Neural crest cell (in vitro differentiated cells): ENCODE results near the gene NELFE. TPM values are rescaled to one million over a fixed set of nuclear protein-coding genes. Genes with fewer than 3 reads are reported as not detected.
A peak's percentile ranks its signal among the peaks of the same experiment; 100 is the strongest.

ENCODE experiments used
- DNase-seq: peaks from one replicate; pipeline ENCODE4 v3.0.0; 2021; ENCODE audit warnings: low read depth, mixed read lengths, low spot score
- H3K27ac Mint-ChIP-seq: one replicate; pipeline ENCODE4 v1.8.0; 2021; ENCODE audit warnings: mild to moderate bottlenecking, mixed read lengths; ENCODE audit not compliant: unreplicated experiment
- H3K27me3 Mint-ChIP-seq: 2 replicates; pipeline ENCODE4 v1.8.0; 2021; ENCODE audit warnings: low read depth, mild to moderate bottlenecking, mixed read lengths
- H3K36me3 Mint-ChIP-seq: 2 replicates; pipeline ENCODE4 v1.8.0; 2021; ENCODE audit warnings: low read depth, mild to moderate bottlenecking, mixed read lengths
- H3K4me1 Mint-ChIP-seq: 2 replicates; pipeline ENCODE4 v1.8.0; 2021; ENCODE audit warnings: mixed read lengths
- H3K4me3 Mint-ChIP-seq: one replicate; pipeline ENCODE4 v1.8.0; 2021; ENCODE audit warnings: mild to moderate bottlenecking, mixed read lengths
- H3K9me3 Mint-ChIP-seq: 2 replicates; pipeline ENCODE4 v1.8.0; 2021; ENCODE audit warnings: mixed read lengths
- CTCF ChIP-seq: fragments of 200-600 bp; sonication (generic); conservative IDR thresholded peaks from 2 replicates; pipeline ENCODE4 v1.5.0; 2021; ENCODE audit warnings: antibody characterized with exemption, mild to moderate bottlenecking
- microRNA-seq: library from miRNA; unstranded; fragments of <30 nt; microRNA quantifications from one replicate; pipeline ENCODE4, GENCODE V29; 2020
- total RNA-seq: library from RNA; stranded (reverse); gene quantifications from 2 replicates; pipeline ENCODE4 v1.2.1, GENCODE V29; 2021

NELFE gene
- total RNA-seq, 1 donor from 2014 or later = 86.1 TPM

GRCh38 chr6:31905041-31905440 lies 53.7 kb downstream of the NELFE start:
- no peaks in the 10 kb centered on the region for H3K36me3 Mint-ChIP-seq
- H3K9me3 Mint-ChIP-seq = no peaks in the 10 kb centered on the region
- H3K4me3 Mint-ChIP-seq = peak overlapping the region; percentile 72

GRCh38 chr6:31903957-31904356 lies 54.8 kb downstream of the NELFE start:
- Mint-ChIP-seq H3K27ac (no peak overlapping the region), H3K4me1 (peaks cover 26% of the 10 kb centered on the region), H3K36me3 (no peaks in the 10 kb centered on the region), H3K4me3 (peak overlapping the region; percentile 55), H3K27me3 (peaks cover 14% of the 10 kb centered on the region), H3K9me3 (no peaks in the 10 kb centered on the region)
- no peak for TF ChIP-seq CTCF
- no peak for DNase-seq

More at GRCh38 chr6:31905041-31905440, 53.7 kb downstream of the NELFE start:
- no peak for TF ChIP-seq CTCF
- H3K27ac Mint-ChIP-seq = no peak overlapping the region
- DNase-seq = no peak
- H3K27me3 Mint-ChIP-seq = peaks cover 14% of the 10 kb centered on the region
- H3K4me1 Mint-ChIP-seq = peaks cover 16% of the 10 kb centered on the region

Small RNA genes lying within 50 kb of the gene (microRNA-seq; reads per million reads assigned to microRNA genes)
- gene MIR1236 = 3.0 reads per million

Other genes with a start within 250 kb of the NELFE start
- gene LY6G6D, start 243.6 kb downstream of the NELFE start, total RNA-seq = not detected in 2 replicates
- 1.2 TPM in 2 replicates for gene LY6G6C, start 237.2 kb downstream of the NELFE start, total RNA-seq
- not detected in 2 replicates for gene MPIG6B, start 235.6 kb downstream of the NELFE start, total RNA-seq
- gene DDAH2, start 229.7 kb downstream of the NELFE start, total RNA-seq = 186 and 194 TPM in 2 replicates
- gene CLIC1, start 222.4 kb downstream of the NELFE start, total RNA-seq = 305 and 313 TPM in 2 replicates
- 79.5 and 86.2 TPM in 2 replicates for gene MSH5, start 219.0 kb downstream of the NELFE start, total RNA-seq
- gene SAPCD1, start 196.3 kb downstream of the NELFE start, total RNA-seq = 21.3 and 25.1 TPM in 2 replicates
- 2.0 and 2.7 TPM in 2 replicates for gene VWA7, start 181.6 kb downstream of the NELFE start, total RNA-seq
- gene VARS1, start 163.2 kb downstream of the NELFE start, total RNA-seq = 162 and 163 TPM in 2 replicates
- 122 and 135 TPM in 2 replicates for gene LSM2, start 152.0 kb downstream of the NELFE start, total RNA-seq
- gene HSPA1L, start 143.7 kb downstream of the NELFE start, total RNA-seq = 1.5 and 1.8 TPM in 2 replicates
- 70.3 and 72.3 TPM in 2 replicates for gene HSPA1A, start 143.4 kb downstream of the NELFE start, total RNA-seq
- gene HSPA1B, start 131.2 kb downstream of the NELFE start, total RNA-seq = 78.5 and 82.5 TPM in 2 replicates
- gene NEU1, start 96.2 kb downstream of the NELFE start, total RNA-seq = 46.3 and 49.9 TPM in 2 replicates
- 0.32 and 0.84 TPM in 2 replicates for gene SLC44A4, start 80.0 kb downstream of the NELFE start, total RNA-seq
- gene EHMT2, start 61.3 kb downstream of the NELFE start, total RNA-seq = 202 and 205 TPM in 2 replicates
- gene ZBTB12, start 56.9 kb downstream of the NELFE start, total RNA-seq = 60.8 and 61.1 TPM in 2 replicates
- gene C2, start 31.3 kb downstream of the NELFE start, total RNA-seq = 0.35 and 1.2 TPM in 2 replicates
- not detected in 2 replicates for gene CFB, start 12.9 kb downstream of the NELFE start, total RNA-seq
- 77.9 and 88.7 TPM in 2 replicates for gene SKIC2, start 204 bp upstream of the NELFE start, total RNA-seq
- 23.8 and 26.6 TPM in 2 replicates for gene DXO, start 13.2 kb upstream of the NELFE start, total RNA-seq
- 5.6 and 10.1 TPM in 2 replicates for gene C4A, start 23.1 kb upstream of the NELFE start, total RNA-seq
- 5.3 and 6.7 TPM in 2 replicates for gene C4B, start 55.8 kb upstream of the NELFE start, total RNA-seq
- 0.23 TPM in 2 replicates for gene CYP21A2, start 79.4 kb upstream of the NELFE start, total RNA-seq
- 4.6 and 6.6 TPM in 2 replicates for gene TNXB, start 150.4 kb upstream of the NELFE start, total RNA-seq
- gene ATF6B, start 169.3 kb upstream of the NELFE start, total RNA-seq = 83.6 and 87.1 TPM in 2 replicates
- 12.4 and 13.0 TPM in 2 replicates for gene FKBPL, start 171.3 kb upstream of the NELFE start, total RNA-seq
- 3.1 and 4.1 TPM in 2 replicates for gene PRRT1, start 193.0 kb upstream of the NELFE start, total RNA-seq
- gene PPT2, start 195.2 kb upstream of the NELFE start, total RNA-seq = 60.9 and 62.3 TPM in 2 replicates
- gene EGFL8, start 205.6 kb upstream of the NELFE start, total RNA-seq = 39.3 and 44.0 TPM in 2 replicates
- 88.9 and 92.9 TPM in 2 replicates for gene AGPAT1, start 217.1 kb upstream of the NELFE start, total RNA-seq
- gene RNF5, start 219.4 kb upstream of the NELFE start, total RNA-seq = 60.2 and 60.7 TPM in 2 replicates
- 25.7 and 26.0 TPM in 2 replicates for gene AGER, start 225.3 kb upstream of the NELFE start, total RNA-seq
- 205 and 206 TPM in 2 replicates for gene PBX2, start 231.2 kb upstream of the NELFE start, total RNA-seq
- 7.3 and 8.0 TPM in 2 replicates for gene GPSM3, start 233.7 kb upstream of the NELFE start, total RNA-seq